GM19452 (cell line): ENCODE data around the gene MDM2.
"Not testable (repeated sequence)": the region's sequence is repeated elsewhere in the genome, so short reads cannot be mapped to it uniquely, and the experiment has no call there.

Source experiments
- ATAC-seq: cut with Tn5 transposase; IDR thresholded peaks from one replicate; pipeline ENCODE4 v1.9.1; 2021; ENCODE audit not compliant: unreplicated experiment

MDM2 gene

GRCh38 chr12:68804657-68805591 is 3.1 kb upstream of the MDM2 start:
- ATAC-seq = no peak

GRCh38 chr12:68805592-68806120 is 2.3 kb upstream of the MDM2 start:
- ATAC-seq = no peak

DNA sequence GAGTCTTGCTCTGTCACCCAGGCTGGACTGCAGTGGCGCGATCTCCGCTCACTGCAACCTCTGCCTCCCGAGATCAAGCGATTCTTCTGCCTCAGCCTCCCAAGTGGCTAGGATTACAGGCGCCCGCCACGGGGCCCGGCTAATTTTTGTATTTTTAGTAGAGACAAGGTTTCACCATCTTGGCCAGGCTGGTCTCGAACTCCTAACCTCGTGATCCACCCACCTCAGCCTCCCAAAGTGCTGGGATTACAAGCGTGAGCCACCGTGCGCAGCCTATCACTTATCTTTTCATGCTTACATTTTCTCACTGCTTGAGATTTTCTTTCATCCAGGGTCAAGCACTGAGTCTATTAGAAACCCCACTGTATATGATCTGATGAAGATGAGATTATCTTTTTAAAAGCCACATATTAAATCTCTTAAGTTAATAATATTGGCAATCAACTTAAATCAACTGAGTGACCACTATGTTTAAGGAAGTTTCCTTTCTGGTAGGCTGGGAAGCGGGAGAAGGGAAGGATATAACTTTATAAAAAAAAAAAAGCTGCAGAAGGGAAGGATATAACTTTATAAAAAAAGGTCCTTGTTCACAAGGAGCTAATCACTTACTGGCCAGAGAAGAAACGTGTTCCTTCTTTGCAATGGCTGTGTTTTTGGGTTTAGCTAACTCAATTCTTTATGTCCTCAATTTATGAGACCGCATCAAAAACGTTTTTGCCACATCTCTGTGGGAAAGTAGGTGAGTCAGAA is 1.3 kb upstream of the MDM2 start:
- ATAC-seq = no peak

- ATAC-seq = not testable (repeated sequence)
Observed at GRCh38 chr12:68807274-68807575, 752 bp upstream of the MDM2 start.

DNA sequence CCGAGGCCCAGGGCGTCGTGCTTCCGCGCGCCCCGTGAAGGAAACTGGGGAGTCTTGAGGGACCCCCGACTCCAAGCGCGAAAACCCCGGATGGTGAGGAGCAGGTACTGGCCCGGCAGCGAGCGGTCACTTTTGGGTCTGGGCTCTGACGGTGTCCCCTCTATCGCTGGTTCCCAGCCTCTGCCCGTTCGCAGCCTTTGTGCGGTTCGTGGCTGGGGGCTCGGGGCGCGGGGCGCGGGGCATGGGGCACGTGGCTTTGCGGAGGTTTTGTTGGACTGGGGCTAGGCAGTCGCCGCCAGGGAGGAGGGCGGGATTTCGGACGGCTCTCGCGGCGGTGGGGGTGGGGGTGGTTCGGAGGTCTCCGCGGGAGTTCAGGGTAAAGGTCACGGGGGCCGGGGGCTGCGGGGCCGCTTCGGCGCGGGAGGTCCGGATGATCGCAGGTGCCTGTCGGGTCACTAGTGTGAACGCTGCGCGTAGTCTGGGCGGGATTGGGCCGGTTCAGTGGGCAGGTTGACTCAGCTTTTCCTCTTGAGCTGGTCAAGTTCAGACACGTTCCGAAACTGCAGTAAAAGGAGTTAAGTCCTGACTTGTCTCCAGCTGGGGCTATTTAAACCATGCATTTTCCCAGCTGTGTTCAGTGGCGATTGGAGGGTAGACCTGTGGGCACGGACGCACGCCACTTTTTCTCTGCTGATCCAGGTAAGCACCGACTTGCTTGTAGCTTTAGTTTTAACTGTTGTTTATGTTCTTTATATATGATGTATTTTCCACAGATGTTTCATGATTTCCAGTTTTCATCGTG is 612 bp downstream of the MDM2 start:
- peak; percentile 52 for ATAC-seq

DNA sequence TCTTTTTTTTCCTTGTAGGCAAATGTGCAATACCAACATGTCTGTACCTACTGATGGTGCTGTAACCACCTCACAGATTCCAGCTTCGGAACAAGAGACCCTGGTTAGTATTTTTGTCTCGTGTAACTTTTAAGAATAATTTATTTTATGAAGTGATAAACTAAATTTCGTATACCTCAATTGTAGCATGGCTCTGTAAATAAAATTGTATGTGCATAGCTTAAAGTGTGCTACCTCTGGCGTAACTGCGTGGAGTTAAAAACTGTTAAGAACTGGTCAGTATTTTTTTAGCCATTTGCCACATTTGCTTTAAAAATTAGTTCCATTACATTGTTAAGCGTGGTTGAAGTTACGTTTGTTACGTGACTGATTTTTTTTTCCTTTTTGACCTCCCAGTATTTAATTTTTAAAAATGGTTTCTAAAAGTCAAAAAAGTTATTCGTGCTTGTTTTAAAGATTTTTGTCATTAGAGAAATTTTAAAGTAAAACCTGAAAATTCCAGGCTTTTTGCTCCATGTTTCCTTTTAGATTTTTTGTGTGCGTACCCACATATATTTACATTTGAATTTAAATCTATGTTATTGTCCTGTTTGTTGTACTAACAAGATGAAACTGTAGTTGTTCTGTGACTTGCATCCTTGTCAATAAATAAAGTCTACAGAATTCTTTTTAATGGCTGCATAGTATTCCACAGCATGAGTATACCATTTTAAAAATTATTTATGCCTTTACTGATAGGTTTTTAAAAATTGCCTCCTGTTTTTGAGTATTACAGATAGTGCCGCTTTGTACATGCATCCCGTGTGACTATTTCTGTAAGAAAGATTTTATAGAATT is 1.4 kb downstream of the MDM2 start:
- ATAC-seq = no peak

DNA sequence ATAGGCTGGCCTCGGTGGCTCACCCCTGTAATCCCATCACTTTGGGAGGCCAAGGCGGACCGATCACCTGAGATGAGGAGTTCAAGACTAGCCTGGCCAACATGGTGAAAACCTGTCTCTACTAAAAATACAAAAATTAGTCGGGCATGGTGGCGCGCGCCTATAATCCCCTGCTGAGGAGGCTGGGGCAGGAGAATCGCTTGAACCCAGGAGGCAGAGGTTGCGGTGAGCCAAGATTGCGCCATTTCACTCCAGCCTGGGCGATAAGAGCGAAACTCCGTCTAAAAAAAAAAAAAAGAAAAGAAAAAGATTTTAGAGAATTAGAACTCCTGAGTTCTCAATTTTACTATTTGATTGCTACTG is 2.0 kb downstream of the MDM2 start:
- ATAC-seq = not testable (repeated sequence)

DNA sequence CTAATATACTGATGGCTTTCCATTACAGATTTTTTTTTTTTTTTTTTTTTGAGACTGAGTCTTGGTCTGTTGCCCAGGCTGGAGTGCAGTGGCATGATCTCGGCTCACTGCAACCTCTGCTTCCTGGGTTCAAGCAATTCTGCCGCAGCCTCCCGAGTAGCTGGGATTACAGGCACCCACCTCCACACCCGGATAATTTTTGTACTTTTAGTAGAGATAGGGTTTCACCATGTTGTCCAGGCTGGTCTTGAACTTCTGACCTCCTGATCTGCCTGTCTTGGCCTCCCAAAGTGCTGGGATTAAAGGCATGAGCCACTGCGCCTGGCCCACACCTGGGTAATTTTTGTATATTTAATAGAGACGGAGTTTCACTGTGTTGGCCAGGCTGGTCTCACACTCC is 3.6 kb downstream of the MDM2 start:
- ATAC-seq = not testable (repeated sequence)

DNA sequence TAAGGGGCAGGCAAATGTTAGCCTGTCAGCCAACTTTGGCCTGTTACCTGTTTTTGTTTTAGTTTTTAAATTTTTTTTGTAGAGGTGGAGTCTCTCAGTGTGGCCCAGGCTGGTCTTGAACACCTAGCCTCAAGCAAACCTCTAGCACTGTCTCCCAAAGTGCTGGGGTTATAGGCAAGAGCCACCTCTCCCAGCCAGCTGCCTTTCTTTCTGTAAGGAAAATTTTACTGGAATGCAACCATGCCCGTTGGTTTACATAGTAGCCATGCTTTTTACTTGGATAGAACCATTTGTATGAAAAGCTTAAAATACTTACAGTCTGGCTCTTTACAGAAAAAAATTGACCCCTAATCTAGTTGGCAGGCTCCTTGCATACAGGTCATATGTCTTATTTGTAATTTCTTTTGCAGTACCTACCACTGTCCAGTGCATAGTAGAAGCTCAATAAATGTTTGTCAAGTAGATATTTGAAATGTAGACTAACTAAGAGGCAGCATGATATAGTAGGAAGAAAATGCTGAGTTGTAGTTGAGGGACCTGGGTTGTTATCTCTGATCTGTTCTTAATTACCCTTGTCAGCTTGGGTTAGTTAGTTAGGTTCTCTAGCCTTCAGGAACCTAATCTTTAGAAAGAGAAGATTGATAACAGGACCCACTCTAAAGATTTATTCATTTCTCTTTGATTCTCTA is 4.7 kb downstream of the MDM2 start:
- ATAC-seq = no peak

- no peak for ATAC-seq
Observed at GRCh38 chr12:68813242-68813593, 5.2 kb downstream of the MDM2 start.

DNA sequence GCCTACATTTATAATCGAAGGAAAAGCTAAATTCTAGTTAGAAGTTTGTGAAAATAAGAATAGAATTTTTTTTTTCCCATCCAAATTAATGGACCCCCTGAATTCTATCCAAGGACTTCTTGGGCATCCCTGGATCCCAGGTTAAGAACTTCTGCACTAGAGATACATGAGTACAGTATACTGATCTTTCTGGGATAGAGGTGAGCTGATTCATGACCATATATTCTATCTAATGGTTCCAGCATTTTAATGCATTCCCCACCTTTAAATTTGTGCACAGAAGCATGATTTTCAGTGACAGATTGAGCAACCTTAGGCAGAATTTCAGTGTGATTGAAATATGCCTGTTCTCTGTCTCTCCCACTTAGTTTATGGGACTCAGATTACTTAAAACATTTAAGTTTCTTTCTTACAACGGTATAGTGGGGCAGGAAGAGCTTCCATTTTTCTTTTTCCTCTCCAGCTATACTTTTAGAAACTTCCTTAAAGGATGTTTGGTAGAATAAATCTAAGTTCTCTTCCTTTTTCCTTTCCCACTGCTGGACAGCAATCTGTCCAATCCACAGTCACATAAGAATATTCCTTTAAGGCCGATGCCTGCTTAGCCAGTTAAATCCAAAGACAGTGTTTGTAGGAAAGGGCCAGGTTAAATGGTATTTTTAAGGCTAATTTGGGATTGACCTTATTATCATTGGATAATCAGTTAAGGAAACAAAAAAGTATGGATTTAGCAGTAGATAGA is 6.7 kb downstream of the MDM2 start:
- no peak for ATAC-seq

DNA sequence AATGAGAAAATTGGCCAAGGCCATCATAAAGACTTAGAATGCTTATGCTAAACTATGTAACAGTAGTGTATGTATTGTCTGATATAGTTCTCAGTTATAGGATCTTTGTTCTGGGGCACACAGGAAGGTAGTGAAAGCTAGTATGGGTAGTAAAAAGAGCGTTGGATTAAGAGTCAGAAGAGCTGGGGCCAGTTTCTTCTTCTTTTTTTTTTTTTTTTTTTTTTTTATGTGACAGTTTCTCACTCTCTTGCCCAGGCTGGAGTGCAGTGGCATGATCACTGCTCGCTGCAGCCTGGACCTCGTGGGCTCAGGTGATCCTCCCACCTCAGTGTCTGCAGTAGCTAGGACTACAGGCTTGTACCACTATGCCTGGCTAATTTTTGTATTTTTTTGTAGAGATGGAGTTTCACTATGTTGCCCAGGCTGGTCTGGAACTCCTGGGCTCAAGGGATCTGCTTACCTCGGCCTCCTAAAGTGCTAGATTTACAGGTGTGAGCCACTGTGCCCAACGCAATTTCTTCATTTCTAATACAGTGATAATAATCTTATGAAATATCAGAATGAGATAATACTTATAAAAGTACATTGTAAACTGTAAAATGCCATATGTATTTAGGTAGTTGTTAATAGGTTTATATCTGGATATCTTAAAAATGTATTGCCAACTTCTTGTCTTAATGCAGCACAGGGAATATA is 7.4 kb downstream of the MDM2 start:
- ATAC-seq = no peak

GRCh38 chr12:68815928-68816800 is 8.2 kb downstream of the MDM2 start:
- no peak for ATAC-seq

DNA sequence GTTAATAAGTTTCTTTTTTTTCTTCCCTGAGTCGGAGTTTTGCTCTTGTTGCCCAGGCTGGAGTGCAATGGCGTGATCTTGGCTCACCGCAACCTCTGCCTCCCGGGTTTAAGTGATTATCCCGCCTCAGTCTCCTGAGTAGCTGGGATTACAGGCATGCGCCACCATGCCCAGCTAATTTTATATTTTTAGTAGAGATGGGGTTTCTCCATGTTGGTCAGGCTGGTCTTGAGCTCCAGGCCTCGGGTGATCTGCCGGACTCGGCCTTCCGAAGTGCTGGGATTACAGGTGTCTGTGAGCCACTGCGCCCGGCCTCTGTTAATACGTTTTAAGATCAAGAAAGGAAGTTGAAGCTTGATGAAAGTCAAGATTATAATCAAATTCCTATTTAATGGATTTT is 11.5 kb downstream of the MDM2 start:
- ATAC-seq = not testable (repeated sequence)

GRCh38 chr12:68821357-68822188 is 13.6 kb downstream of the MDM2 start:
- no peak for ATAC-seq

DNA sequence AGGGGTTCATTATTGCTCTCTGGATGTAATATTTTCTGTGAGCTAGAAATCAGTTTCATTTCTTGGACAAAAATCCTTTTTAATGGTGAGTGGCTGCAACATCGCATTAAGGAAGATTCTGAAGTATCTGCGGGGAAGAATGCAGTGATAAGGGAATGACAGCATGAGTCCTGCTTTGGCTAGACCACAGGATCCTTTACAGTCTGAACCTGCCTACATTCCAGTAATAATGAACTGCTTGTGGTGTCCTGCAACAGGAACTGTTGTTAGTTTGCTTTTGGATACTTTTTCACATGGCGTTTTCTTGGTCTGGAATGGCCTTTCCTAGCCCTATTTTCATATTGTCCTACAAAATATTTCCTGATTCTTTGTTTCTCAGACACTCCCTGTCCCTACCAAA is 15.7 kb downstream of the MDM2 start:
- no peak for ATAC-seq

- no peak for ATAC-seq
Observed at GRCh38 chr12:68824131-68824530, 16.2 kb downstream of the MDM2 start.
